SK-N-SH treated with all-trans-retinoic acid at 6 μM for 48 hours (cell line): ENCODE results near the gene CPNE5.

Experiments
- GLIS3 ChIP-seq: fragments of 250-450 bp; sonication (Bioruptor Pico); IDR thresholded peaks from 2 replicates; pipeline ENCODE4 v1.5.0; 2020; ENCODE audit warnings: mild to moderate bottlenecking, moderate library complexity
- ISL1 ChIP-seq: fragments of 250-450 bp; sonication (Bioruptor Pico); IDR thresholded peaks from 2 replicates; pipeline ENCODE4 v2.1.2; 2022; ENCODE audit warnings: mild to moderate bottlenecking, moderate library complexity
- OSR1 ChIP-seq: fragments of 250-450 bp; sonication (Bioruptor Pico); IDR thresholded peaks from 2 replicates; pipeline ENCODE4 v1.8.0; 2022; ENCODE audit warnings: moderate library complexity, mild to moderate bottlenecking, inconsistent platforms
- ZFP3 ChIP-seq: fragments of 250-450 bp; sonication (Bioruptor Pico); IDR thresholded peaks from 2 replicates; pipeline ENCODE4 v1.5.0; 2020; ENCODE audit warnings: mild to moderate bottlenecking, moderate library complexity
- ZNF8 ChIP-seq: fragments of 450-650 bp; formaldehyde crosslinking; IDR thresholded peaks from 2 replicates; pipeline ENCODE4 v1.5.0; 2020; ENCODE audit warnings: mild to moderate bottlenecking, moderate library complexity
- TF ChIP-seq, protein P1 (sequence below): fragments of 250-450 bp; sonication (Bioruptor Pico); IDR thresholded peaks from 2 replicates; pipeline ENCODE4 v1.8.0; 2020; ENCODE audit warnings: mild to moderate bottlenecking, moderate library complexity, borderline replicate concordance
- TF ChIP-seq, protein P2 (sequence below): fragments of 250-450 bp; sonication (Bioruptor Pico); IDR thresholded peaks from 2 replicates; pipeline ENCODE4 v1.5.1; 2020; ENCODE audit warnings: low read depth, mild to moderate bottlenecking, moderate library complexity

DNA sequence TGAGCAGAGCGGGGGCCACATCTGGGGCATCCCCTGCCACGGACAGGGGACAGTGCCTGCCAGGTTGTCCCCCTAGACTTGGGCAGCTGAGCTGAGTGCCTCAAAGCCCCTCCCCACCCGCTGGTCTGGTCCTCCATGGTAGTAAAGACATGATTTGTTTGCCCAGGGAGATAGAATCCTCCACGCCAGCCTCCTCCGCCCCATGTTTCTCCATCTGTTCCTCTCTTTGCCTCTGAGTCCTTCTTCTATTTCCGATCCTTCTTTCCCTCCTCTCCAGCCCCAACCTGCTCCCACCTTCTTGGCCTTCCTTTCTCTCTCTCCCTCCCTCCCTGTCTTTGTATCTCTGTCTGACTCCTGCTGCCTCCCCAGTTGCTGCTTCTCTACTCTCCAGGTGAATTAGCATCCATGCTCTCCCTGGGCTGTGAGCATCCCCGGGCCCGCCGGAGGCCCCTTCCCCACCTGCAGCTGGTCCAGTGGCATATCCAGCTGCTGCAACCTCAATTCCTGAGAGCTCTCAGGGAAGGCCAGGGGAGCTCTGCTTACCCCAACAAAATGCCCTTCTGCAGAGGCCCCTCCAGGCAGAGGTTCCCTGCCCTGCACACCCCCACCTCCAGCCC, 45.8 kb downstream of the CPNE5 start:
- TF ChIP-seq, protein P1, sequence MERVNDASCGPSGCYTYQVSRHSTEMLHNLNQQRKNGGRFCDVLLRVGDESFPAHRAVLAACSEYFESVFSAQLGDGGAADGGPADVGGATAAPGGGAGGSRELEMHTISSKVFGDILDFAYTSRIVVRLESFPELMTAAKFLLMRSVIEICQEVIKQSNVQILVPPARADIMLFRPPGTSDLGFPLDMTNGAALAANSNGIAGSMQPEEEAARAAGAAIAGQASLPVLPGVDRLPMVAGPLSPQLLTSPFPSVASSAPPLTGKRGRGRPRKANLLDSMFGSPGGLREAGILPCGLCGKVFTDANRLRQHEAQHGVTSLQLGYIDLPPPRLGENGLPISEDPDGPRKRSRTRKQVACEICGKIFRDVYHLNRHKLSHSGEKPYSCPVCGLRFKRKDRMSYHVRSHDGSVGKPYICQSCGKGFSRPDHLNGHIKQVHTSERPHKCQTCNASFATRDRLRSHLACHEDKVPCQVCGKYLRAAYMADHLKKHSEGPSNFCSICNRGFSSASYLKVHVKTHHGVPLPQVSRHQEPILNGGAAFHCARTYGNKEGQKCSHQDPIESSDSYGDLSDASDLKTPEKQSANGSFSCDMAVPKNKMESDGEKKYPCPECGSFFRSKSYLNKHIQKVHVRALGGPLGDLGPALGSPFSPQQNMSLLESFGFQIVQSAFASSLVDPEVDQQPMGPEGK (CRISPR knock-in tag), result no peak
- TF ChIP-seq ZFP3 (no peak), ISL1 (no peak), OSR1 (CRISPR knock-in tag) (no peak), GLIS3 (no peak), ZNF8 (no peak)
- TF ChIP-seq, protein P2, sequence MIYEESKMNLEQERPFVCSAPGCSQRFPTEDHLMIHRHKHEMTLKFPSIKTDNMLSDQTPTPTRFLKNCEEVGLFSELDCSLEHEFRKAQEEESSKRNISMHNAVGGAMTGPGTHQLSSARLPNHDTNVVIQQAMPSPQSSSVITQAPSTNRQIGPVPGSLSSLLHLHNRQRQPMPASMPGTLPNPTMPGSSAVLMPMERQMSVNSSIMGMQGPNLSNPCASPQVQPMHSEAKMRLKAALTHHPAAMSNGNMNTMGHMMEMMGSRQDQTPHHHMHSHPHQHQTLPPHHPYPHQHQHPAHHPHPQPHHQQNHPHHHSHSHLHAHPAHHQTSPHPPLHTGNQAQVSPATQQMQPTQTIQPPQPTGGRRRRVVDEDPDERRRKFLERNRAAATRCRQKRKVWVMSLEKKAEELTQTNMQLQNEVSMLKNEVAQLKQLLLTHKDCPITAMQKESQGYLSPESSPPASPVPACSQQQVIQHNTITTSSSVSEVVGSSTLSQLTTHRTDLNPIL (CRISPR knock-in tag), result no peak
